ENCODE results near the gene SRC.

The SRC gene

GRCh38 chr20:37393863-37394542 is 48.1 kb downstream of the SRC start:
- H4K20me1 ChIP-seq: no peaks in the 10 kb centered on the region
- H3K27me3 ChIP-seq: no peaks in the 10 kb centered on the region
- peak overlapping the region; percentile 45; the same call in 1 of the 2 replicates for H3K9ac ChIP-seq
- no peak overlapping the region for H3K4me3 ChIP-seq
- H3K9me3 ChIP-seq: no peaks in the 10 kb centered on the region
- peak overlapping the region; percentile 65 for H3K27ac ChIP-seq
- peaks cover 40% of the 10 kb centered on the region for H3K4me1 ChIP-seq
- no peak for TF ChIP-seq Cebpa-rat (IDR thresholded peaks at IDR 0.05)
- H3K36me3 ChIP-seq: peaks cover 89% of the 10 kb centered on the region
- peak overlapping the region; percentile 64 for H3K4me2 ChIP-seq

DNA sequence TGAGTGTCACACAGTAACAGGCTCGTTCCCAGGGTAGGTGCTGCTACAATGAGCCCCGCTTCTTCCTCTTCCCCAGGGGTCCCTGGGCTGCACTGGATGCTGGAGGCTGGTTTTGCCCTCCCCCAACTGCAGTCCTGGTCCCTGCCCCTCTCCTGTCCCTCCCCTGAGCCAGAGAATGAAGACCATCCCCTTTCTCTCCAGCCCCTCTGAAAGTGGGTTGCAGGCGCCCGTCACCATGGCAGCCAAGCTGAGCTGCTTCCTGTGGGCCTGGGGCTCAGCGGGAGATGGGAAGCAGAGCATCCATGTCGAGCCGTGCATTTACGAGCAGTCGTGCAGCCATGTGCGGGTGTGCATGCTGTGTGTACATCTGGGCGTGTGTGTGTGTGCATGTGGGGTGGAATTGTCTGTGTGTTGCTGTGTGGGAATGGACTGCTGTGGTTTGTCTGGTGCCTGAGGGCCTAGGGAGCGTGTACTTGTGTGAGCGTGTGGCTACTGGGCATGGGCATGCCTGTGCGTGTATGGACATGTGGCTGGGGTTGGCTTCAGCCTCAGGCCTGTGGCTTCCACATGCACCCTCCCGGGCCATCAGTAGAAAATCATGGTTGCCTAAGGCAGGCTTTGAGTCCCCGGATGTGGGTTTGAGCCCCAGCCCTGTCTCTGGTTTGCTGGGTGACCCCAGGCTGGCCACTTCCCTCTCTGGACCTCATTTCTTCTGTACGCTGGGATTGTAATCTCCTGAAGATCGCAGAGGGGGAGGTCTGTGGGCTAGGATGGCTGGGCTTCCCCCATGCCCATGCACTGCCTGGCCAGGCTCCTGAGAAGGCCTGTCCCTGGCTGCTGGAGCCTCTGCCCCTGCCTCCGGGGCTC is 48.8 kb downstream of the SRC start:
- Histone ChIP-seq H3K36me3 (peaks cover 89% of the 10 kb centered on the region), H4K20me1 (no peaks in the 10 kb centered on the region), H3K27ac (peak overlapping the region; percentile 65), H3K9me3 (no peaks in the 10 kb centered on the region), H3K27me3 (no peaks in the 10 kb centered on the region), H3K4me2 (peak overlapping the region; percentile 64), H3K4me1 (peaks cover 40% of the 10 kb centered on the region), H3K9ac (peak overlapping the region; percentile 45; the same call in 1 of the 2 replicates), H3K4me3 (no peak overlapping the region)
- no peak for TF ChIP-seq Cebpa-rat (IDR thresholded peaks at IDR 0.05)

DNA sequence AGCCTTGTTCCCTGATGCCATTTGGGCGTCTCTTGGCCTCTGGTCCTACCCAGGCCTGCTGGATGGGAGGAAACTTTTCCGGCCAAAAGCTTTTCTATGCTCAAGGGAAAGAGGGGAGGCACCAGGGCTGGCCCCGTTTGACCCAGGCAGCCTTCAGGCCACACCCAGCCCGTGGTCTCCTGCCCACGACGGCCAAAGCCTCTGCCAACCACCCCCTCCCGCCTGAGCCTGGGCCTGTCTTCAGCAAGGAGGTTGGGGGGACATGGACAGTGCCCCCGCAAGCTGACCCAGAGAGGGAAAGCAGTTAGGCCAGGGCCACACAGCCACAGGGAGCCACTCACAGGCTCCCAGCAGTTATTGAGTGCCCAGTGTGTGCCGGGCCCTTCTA is 49.5 kb downstream of the SRC start:
- Histone ChIP-seq H3K36me3 (peaks cover 89% of the 10 kb centered on the region), H3K4me1 (peaks cover 40% of the 10 kb centered on the region), H3K4me2 (peak overlapping the region; percentile 64), H3K4me3 (no peak overlapping the region), H3K9me3 (no peaks in the 10 kb centered on the region), H3K27me3 (no peaks in the 10 kb centered on the region), H4K20me1 (no peaks in the 10 kb centered on the region), H3K27ac (peak overlapping the region; percentile 65), H3K9ac (peak overlapping the region; percentile 40; the same call in 1 of the 2 replicates)
- no peak for TF ChIP-seq Cebpa-rat (IDR thresholded peaks at IDR 0.05)

DNA sequence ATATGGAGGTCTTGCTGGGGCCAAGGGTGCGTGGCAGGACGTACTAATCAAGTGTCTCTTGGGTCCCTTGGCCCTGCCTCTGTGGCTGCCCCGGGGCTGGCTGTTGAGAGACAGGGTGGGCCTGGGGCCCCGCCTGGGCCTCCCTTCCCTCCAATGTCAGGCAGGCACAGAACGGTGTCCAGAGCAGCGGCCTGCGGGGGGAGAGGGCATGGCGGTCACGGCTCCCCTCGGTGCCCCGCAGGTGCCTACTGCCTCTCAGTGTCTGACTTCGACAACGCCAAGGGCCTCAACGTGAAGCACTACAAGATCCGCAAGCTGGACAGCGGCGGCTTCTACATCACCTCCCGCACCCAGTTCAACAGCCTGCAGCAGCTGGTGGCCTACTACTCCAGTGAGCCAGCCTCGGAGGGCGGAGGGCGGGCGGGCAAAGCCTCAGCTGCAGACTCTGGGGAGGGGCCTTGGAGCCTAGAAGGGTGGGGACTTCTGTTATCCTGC is 50.0 kb downstream of the SRC start:
- Histone ChIP-seq H3K4me1 (peaks cover 40% of the 10 kb centered on the region), H3K4me2 (peak overlapping the region; percentile 64), H3K36me3 (peaks cover 88% of the 10 kb centered on the region), H3K27ac (peak overlapping the region; percentile 65), H3K27me3 (no peaks in the 10 kb centered on the region), H3K9ac (no peak overlapping the region), H3K9me3 (no peaks in the 10 kb centered on the region), H3K4me3 (no peak overlapping the region), H4K20me1 (no peaks in the 10 kb centered on the region)
- no peak for TF ChIP-seq Cebpa-rat (IDR thresholded peaks at IDR 0.05)

GRCh38 chr20:37396416-37397075 is 50.6 kb downstream of the SRC start:
- Histone ChIP-seq H3K27me3 (no peaks in the 10 kb centered on the region), H3K4me1 (peaks cover 40% of the 10 kb centered on the region), H4K20me1 (no peaks in the 10 kb centered on the region), H3K4me3 (no peak overlapping the region), H3K9ac (no peak overlapping the region), H3K27ac (no peak overlapping the region), H3K4me2 (no peak overlapping the region), H3K36me3 (peaks cover 90% of the 10 kb centered on the region), H3K9me3 (no peaks in the 10 kb centered on the region)
- TF ChIP-seq Cebpa-rat (IDR thresholded peaks at IDR 0.05): no peak

GRCh38 chr20:37397076-37397953 is 51.4 kb downstream of the SRC start:
- H3K36me3 ChIP-seq: peaks cover 90% of the 10 kb centered on the region
- H3K27ac ChIP-seq: no peak overlapping the region
- no peaks in the 10 kb centered on the region for H3K9me3 ChIP-seq
- TF ChIP-seq Cebpa-rat (IDR thresholded peaks at IDR 0.05): no peak
- no peak overlapping the region for H3K4me3 ChIP-seq
- no peaks in the 10 kb centered on the region for H3K27me3 ChIP-seq
- H3K4me1 ChIP-seq: peaks cover 39% of the 10 kb centered on the region
- no peak overlapping the region for H3K9ac ChIP-seq
- H3K4me2 ChIP-seq: no peak overlapping the region
- no peaks in the 10 kb centered on the region for H4K20me1 ChIP-seq

DNA sequence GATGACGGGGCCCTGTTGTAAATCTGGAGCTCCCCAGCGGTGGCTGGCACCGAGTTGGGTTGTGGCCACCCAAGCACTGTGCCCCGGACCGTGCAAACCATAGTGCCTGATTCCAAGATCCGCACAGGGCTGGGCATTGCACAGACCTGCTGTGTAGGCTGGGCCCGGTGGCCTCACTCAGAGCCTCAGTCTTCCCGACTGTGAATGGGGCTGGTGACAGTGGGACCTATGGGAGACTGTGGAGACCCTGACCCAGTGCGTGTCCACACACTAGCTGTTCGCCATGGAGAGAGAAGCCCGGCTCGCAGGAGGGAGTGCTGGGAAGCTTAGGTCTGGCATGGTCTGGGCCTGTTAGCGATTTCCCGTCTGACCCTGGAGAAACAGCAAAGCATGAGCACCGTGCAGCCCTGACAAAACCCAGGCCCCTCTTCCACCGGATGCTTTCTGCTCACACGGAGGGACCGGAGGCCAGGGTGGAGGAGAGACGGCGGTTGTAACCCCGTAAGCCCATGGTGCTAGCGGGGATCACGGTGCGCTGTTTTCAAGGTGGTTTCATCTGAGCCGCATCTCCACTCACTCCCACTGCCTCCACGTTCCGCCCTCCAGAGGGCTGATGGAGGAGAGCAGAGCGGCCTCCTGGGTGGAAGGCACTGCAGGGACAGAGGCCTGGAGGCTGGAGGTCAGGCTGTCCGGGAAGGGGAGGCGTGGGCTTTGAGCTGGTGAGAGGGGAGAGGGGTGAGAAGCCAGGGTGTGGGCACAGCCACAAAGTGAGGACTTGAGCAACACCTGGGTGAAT is 52.2 kb downstream of the SRC start:
- H3K4me1 ChIP-seq: peaks cover 30% of the 10 kb centered on the region
- TF ChIP-seq Cebpa-rat (IDR thresholded peaks at IDR 0.05): no peak
- H3K9ac ChIP-seq: 0 out of 2 replicates have a peak overlapping the region, but pooled peaks have one; percentile 8
- no peaks in the 10 kb centered on the region for H4K20me1 ChIP-seq
- no peak overlapping the region for H3K27ac ChIP-seq
- no peaks in the 10 kb centered on the region for H3K27me3 ChIP-seq
- peaks cover 94% of the 10 kb centered on the region for H3K36me3 ChIP-seq
- H3K9me3 ChIP-seq: no peaks in the 10 kb centered on the region
- H3K4me3 ChIP-seq: no peak overlapping the region
- H3K4me2 ChIP-seq: no peak overlapping the region

DNA sequence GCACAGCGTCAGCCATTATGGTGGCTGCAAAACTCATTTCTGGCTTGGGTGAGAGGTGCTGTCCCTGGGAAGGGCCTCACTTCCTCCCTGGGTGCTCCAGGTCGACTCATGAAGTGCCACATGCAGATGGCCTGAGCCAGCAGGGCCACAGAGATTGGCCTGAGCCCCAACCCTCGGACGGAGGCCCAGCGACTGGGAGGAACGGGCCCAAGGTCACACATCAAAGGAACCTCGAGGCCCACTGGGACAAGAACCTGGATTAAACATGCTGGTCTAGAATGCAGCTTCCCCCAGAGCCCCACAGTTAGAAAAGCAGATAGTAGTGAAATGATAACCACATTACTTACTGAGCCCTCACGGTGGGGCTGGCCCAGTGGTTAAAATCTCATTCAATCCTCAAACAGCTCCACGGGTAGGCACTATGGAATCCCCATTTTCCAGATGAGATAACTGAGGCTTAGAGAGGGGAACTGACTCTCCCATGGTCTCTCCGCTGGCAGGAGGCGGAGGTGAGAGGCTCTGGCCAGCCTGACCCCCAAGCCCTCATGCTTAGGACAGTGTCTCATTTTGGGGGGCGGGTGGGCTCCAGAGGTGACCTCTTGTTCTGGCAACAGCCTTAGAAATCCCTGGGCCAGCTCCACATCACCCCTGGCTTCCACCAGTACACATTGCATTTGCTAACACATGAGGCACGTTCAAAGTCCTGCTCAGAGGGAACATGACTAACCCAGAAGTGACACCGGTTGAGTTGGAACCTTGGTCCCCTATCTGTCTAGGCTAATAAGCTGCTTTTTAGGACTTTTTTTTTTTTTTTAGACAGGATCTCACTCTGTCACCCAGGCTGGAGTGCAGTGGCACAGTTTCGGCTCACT is 53.0 kb downstream of the SRC start:
- Histone ChIP-seq H3K36me3 (peaks cover 96% of the 10 kb centered on the region), H3K4me1 (peaks cover 22% of the 10 kb centered on the region), H3K27ac (no peak overlapping the region), H3K9ac (0 out of 2 replicates have a peak overlapping the region, but pooled peaks have one; percentile 8), H3K27me3 (no peaks in the 10 kb centered on the region), H3K4me3 (no peak overlapping the region), H4K20me1 (no peaks in the 10 kb centered on the region), H3K9me3 (no peaks in the 10 kb centered on the region), H3K4me2 (no peak overlapping the region)
- no peak for TF ChIP-seq Cebpa-rat (IDR thresholded peaks at IDR 0.05)

Data from BLaER1 (cell line).